ENCODE data around the gene RNF224. TPM values are rescaled to one million over a fixed set of nuclear protein-coding genes. Genes with fewer than 3 reads are reported as not detected.
"Not testable (repeated sequence)": the region's sequence is repeated elsewhere in the genome, so short reads cannot be mapped to it uniquely, and the experiment has no call there.

RNF224 gene
- polyA plus RNA-seq, 3 donors, result 7.9 to 15.2 (median 12.0) TPM

DNA sequence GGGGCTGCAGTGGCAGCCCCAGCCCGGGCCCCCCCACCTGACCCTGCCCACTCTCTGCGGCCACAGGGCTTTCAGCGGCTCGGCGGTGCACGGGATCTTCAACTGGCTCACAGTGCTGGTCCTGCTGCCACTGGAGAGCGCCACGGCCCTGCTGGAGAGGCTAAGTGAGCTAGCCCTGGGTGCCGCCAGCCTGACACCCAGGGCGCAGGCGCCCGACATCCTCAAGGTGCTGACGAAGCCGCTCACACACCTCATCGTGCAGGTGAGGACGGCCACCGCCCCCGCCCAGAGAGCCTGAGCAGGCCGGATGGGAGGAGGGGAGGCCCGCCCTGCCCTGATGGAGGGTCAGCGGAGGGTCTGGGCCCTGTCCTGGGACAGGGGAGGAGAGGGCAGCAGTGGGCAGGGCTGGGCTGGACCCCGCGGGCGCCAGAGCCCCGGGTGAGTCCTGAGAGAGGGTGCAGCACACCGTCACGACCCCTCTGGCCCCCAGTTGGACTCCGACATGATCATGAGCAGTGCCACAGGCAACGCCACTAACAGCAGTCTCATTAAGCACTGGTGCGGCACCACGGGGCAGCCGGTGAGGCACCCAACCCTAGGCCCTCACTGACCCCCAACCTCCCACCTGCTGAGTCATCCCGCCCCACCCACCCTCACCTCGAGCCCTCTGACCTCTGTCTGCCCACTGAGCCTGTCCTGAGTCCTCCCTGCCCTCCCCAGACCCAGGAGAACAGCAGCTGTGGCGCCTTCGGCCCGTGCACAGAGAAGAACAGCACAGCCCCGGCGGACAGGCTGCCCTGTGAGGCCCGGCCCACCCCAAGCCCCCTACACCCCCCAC, 6.1 kb downstream of the RNF224 start:
- DNase-seq (ENCODE audit: extremely low read depth in 1 of 11, low read depth in 9 of 11, low spot score in 4 of 11), result no peak

DNA sequence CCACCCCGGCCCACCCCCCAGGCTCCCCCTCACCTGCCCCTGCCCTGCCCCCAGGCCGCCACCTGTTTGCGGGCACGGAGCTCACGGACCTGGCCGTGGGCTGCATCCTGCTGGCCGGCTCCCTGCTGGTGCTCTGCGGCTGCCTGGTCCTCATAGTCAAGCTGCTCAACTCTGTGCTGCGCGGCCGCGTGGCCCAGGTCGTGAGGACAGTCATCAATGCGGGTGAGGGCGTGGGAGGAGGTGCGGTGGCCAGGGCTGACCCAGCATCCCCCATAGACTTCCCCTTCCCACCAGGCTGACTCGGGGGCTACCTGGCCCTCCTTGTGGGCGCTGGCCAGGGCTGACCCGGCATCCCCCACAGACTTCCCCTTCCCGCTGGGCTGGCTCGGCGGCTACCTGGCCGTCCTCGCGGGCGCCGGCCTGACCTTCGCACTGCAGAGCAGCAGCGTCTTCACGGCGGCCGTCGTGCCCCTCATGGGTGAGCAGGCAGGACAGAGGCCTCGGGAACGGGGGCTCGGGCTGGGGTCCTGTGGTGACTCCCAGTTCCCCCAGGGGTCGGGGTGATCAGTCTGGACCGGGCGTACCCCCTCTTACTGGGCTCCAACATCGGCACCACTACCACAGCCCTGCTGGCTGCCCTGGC, 6.9 kb downstream of the RNF224 start:
- DNase-seq (ENCODE audit: extremely low read depth in 1 of 11, low read depth in 9 of 11, low spot score in 4 of 11), result no peak

DNA sequence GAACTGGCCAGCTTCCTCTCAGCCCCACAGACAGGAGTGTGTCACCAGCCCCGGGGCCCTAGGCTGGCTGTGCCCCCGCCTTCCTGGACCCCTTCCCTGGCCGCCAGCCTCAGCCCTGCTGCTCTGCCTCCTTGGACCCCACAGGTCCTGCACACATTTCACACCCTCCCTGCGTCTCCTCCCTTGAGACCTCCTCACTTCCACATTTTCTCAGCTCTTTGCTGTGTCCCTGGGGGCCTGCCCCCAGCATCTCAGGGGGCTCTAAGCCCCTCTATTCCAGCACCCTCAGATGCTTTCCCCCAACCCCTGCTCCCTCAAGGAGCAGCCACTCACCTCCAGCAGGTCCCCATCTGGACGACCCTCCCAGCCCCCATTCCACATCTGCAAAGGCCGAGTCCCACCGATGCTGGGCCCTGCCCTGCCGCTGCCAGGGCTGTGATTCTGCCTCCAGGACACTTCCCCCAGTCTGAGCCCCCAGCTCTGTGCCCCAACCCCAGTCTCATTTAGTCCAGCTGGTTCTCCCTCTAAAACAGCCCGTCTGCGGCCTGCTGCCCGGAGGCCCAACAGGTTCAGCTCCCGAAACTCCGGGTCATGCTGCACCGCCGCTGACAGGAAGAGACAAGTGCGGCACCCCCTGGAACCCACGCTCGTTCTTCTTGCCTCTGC, 7.6 kb downstream of the RNF224 start:
- no peak for DNase-seq (ENCODE audit: extremely low read depth in 1 of 11, low read depth in 9 of 11, low spot score in 4 of 11)

DNA sequence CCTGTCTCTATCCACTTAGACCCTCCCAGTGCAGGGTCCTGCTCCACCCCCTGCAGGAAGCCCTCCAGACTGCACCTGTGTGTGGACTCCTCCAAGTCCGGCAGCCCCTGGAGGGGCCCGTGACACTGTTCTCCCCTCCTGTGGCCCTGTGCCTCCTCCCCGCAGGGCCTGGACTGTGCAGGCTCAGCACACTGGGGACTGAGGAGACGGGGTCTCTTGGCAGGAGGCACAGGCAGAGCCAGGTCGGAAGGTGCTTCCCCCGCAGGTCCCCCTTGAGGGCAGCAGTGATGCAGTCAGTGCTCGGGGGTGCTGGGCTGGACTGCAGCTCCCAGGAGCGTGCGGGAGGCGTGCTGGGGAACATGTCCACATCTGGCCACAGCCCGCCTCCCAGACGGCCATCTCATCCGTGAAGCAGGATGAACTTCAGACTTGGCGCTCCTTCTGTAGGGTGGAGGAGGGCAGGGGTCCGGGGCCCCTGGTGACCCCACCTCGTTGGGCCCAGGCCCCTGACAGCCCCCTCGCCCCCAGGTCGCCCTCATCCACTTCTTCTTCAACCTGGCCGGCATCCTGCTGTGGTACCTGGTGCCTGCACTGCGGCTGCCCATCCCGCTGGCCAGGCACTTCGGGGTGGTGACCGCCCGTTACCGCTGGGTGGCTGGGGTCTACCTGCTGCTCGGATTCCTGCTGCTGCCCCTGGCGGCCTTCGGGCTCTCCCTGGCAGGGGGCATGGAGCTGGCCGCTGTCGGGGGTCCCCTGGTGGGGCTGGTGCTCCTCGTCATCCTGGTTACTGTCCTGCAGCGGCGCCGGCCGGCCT, 8.3 kb downstream of the RNF224 start:
- no peak for DNase-seq (ENCODE audit: extremely low read depth in 1 of 11, low read depth in 9 of 11, low spot score in 4 of 11)

DNA sequence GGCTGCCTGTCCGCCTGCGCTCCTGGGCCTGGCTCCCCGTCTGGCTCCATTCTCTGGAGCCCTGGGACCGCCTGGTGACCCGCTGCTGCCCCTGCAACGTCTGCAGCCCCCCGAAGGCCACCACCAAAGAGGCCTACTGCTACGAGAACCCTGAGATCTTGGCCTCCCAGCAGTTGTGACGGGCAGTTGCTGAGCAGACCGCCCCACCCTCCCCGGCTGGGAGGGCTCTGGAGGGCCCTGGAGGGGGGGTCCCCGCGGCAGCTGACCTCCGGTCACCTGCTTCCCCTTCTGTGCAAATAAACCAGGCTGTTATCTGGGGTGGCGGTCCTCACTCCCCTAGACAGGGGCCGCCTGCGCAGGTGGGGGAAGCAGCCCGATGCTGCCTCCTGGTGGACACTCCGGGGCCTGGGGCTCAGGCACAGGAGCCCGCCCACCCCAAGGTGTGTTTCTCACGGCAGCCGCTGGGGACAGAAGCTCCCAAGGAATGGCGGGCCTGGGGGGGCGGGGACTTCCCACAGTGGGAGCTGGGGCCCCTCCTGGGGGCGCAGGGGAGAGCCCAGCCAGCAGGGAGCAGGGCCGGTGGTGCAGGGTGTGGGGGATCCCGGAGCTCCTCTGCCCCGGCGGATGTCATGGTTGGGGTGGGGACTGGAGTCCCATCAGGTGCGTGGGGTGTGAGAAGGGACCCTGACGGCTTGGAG, 9.1 kb downstream of the RNF224 start:
- DNase-seq (ENCODE audit: extremely low read depth in 1 of 11, low read depth in 9 of 11, low spot score in 4 of 11), result peak in 8 of 11 donors; percentile 59 to 86 (median 76)

DNA sequence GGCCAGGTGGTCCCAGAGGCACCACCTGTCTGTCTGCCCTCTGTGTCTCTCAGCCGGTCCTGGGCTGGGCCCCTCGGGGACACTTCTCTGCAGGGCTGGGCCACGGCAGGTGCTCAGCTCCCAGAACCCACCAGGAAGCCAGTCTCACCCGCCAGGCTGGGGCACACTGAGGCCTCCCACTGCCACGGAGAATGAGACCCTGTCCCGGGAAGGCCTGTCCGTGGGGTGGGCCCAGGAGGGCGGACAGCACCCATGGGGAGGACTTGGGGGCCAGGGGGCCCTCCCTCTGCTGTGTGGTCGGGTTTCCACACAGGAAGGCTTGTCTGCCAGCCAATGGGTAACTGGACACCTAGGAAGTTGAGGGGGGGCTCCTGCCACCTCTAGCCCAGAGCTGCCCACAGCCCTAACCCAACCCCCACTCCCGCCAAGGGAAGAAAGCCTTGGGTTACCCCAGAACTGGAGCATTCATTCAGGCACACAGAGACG, 9.7 kb downstream of the RNF224 start:
- DNase-seq (ENCODE audit: extremely low read depth in 1 of 11, low read depth in 9 of 11, low spot score in 4 of 11), result no peak

DNA sequence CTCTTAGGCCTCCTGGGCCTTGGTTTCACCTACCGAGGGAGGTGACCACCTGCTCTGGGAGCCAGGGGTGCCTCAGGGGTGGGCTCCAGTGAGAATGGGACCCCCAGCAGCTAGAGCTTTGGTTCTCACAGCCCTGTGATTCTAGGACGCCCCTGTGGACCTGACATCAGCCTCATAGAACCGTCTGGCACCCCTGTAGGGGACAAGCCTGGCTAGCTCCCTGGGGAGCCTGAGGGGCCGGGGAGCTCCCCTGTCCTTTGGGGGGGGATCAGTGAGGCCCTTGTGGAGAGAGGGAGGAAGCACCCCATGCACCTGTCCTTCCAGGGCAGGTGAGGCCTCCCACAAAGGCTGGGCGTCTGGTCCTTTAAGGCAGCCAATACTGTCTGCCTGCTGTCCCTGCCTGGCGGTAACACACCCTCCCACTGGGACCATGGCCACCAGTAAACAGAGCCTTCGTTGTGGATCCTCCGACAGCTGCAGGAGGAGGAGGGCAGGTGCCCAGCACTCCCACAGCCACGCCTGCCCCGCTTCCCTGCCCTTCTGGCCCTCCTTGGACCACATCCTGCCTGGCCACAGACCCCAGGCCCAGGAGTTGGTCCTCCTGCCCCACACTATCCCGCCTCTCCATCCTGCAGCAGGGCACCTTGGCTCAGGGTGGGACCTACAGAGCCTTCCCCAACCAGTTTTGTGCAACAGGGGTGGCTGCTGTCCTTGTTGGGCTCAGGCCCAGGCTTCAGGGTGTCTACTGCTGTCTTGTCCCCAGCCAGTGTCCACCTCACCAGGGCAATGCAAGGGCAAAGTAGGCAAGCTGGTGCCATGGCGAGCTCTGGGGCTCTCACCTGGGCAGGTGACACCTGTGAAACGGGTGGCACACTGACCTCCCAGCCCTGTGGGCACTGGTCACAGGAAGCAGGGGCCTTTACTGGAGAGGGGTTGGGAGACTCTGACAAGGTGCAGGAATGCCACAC, 10.7 kb downstream of the RNF224 start:
- DNase-seq (ENCODE audit: extremely low read depth in 1 of 11, low read depth in 9 of 11, low spot score in 4 of 11), result no peak

DNA sequence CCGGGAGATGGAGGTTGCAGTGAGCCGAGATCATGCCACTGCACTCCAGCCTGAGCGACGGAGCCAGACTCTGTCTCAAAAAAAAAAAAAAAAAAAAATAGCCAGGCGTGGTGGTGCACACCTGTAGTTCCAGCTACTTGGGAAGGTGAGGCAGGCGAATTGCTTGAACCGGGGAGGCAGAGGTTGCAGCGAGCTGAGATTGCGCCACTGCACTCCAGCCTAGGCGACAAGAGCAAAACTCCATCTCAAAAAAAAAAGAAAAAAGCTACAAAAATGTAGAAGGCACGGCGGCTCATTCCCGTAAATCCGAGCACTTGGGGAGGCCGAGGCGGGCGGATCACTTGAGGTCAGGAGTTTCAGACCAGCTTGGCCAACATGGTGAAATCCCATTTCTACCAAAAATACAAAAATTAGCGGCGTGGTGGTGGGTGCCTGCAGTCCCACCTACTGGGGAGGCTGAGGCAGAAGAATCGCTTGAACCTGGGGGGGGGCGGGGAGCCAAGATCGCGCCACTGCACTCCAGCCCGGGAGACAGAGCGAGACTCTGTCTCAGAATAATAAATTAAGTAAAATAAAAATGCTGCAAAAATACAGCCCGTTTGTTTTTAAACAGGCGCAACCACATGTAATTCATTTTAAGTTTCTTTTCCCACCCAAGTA, 12.4 kb downstream of the RNF224 start:
- not testable (repeated sequence) for DNase-seq (ENCODE audit: extremely low read depth in 1 of 11, low read depth in 9 of 11, low spot score in 4 of 11)

DNA sequence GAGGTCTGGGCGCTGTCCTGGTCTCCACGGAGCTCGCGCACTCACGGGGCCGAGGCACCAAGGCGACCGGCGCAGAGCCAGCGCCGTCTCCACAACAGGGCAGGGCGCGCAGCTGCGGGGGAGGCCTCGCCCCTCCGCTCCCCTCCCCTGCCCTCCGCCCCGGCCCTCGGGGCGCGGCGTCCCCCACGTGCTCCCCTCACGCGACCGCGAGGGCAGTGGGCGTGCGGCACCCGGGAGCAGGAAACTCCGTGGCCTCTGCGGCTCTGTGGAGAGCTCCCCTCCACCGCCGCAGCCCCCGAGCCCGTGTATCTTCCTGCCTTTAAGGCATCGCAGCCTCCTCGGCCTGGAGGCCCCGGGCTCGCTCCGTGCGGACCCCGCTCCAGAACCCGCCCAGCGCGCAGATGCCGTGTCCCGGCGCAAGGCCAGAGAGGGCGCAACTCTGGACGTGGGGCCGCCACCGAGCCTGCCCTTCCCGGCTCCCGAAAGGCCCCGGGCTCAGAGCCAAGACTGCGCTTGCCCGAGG, 13.1 kb downstream of the RNF224 start:
- peak in 7 of 11 donors; percentile 53 to 72 (median 61) for DNase-seq (ENCODE audit: extremely low read depth in 1 of 11, low read depth in 9 of 11, low spot score in 4 of 11)

DNA sequence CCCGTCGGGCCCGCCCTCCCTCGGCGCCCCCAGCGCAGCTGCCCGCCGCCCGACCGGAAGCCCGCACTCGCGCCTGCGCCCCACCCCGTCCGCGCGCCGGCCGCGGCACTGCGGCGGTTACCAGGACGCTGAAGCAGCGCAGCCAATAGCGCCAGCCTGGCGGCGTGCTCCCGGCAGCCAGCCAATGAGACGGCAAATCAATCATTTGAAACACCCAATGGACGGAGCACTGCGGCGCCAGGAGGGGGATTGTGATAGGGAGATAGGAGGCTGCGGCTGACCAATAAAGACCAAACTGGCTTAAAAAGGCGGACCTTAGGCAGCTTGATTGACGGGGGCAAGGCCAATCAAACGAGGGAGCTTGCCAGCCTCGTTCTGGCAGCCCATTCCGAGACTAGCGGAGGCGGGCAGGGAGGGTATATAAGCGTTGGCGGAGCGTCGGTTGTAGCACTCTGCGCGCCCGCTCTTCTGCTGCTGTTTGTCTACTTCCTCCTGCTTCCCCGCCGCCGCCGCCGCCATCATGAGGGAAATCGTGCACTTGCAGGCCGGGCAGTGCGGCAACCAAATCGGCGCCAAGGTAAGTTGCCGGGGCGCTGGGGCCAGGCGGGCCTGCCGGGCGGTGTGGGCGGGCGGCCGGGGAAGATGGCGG, 13.7 kb downstream of the RNF224 start, which contains the start of gene TUBB4B:
TSS of gene TUBB4B (plus strand) at position 447 of the 649 bp plus-strand sequence. CDS start at position 521, 74 bp downstream.
- peak; percentile 98 to 100 (median 99) for DNase-seq (ENCODE audit: extremely low read depth in 1 of 11, low read depth in 9 of 11, low spot score in 4 of 11)

DNA sequence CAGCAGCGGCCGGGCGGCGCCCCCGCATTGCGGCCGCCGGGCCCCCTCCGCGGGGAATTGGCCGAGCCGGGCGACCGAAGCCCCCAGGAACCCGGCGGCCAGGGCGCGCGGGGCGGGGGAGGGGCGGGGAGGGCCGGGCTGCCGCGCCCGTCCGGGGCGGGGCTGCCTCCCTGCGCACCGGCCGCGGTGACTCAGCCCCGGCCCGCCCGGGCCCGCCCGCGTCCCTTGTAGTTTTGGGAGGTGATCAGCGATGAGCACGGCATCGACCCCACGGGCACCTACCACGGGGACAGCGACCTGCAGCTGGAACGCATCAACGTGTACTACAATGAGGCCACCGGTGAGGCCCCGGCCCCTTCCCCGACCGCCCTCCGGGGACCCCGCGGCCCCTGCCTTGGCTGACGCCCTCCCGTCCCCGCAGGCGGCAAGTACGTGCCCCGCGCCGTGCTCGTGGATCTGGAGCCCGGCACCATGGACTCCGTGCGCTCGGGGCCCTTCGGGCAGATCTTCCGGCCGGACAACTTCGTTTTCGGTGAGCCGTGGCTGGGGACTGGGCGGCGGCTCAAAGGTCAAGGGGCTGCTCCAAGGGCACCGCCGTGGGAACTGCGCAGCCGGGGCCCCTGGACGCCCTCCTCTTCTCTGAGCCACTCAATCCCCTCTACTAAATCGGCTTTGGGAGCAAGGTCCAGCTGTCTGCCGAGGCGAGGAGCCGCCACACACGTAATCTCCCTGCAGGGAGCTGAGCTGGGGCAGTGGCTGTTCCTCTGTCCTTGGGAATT, 14.4 kb downstream of the RNF224 start:
- no peak for DNase-seq (ENCODE audit: extremely low read depth in 1 of 11, low read depth in 9 of 11, low spot score in 4 of 11)

DNA sequence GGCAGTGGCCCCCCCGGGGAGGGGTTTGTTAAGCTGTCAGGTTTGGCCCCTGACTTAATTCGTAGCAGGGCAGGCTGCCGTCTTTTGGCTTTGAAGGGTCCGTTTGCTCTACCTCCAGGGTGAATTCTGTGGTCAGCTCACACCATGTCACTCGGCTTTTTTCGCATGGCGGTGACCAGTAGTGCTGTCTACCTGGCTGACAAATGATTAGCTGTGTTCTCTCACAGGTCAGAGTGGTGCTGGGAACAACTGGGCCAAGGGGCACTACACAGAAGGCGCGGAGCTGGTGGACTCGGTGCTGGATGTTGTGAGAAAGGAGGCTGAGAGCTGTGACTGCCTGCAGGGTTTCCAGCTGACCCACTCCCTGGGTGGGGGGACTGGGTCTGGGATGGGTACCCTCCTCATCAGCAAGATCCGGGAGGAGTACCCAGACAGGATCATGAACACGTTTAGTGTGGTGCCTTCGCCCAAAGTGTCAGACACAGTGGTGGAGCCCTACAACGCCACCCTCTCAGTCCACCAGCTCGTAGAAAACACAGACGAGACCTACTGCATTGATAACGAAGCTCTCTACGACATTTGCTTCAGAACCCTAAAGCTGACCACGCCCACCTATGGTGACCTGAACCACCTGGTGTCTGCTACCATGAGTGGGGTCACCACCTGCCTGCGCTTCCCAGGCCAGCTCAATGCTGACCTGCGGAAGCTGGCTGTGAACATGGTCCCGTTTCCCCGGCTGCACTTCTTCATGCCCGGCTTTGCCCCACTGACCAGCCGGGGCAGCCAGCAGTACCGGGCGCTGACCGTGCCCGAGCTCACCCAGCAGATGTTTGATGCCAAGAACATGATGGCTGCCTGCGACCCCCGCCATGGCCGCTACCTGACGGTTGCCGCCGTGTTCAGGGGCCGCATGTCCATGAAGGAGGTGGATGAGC, 15.2 kb downstream of the RNF224 start:
- no peak for DNase-seq (ENCODE audit: extremely low read depth in 1 of 11, low read depth in 9 of 11, low spot score in 4 of 11)

DNA sequence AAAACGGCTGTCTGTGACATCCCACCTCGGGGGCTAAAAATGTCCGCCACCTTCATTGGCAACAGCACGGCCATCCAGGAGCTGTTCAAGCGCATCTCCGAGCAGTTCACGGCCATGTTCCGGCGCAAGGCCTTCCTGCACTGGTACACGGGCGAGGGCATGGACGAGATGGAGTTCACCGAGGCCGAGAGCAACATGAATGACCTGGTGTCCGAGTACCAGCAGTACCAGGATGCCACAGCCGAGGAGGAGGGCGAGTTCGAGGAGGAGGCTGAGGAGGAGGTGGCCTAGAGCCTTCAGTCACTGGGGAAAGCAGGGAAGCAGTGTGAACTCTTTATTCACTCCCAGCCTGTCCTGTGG, 15.9 kb downstream of the RNF224 start:
- not testable (repeated sequence) for DNase-seq (ENCODE audit: extremely low read depth in 1 of 11, low read depth in 9 of 11, low spot score in 4 of 11)
